Coronary artery (tissue), 2 donors: ENCODE data around the gene MCTP2.

ENCODE experiments used
- DNase-seq: peaks from one replicate; pipeline ENCODE4 v3.0.0-alpha.2; 2017; ENCODE audit warnings: low spot score
- H3K27ac ChIP-seq, 2 donors: fragments of 200-600 bp; sonication (generic); one replicate each; pipeline ENCODE4 v1.5.1; 2016 to 2019
- H3K4me3 ChIP-seq: fragments of 200-600 bp; sonication (generic); 2 replicates; pipeline ENCODE4 v1.5.1; 2016; ENCODE audit warnings: mild to moderate bottlenecking, moderate library complexity
- CTCF ChIP-seq: fragments of 200-600 bp; sonication (generic); IDR thresholded peaks from one replicate; pipeline ENCODE4 v1.5.1; 2019; ENCODE audit warnings: antibody characterized with exemption

Gene MCTP2

GRCh38 chr15:94360251-94360685 lies 128.9 kb downstream of the MCTP2 start:
- no peak overlapping the region for H3K4me3 ChIP-seq
- no peak for TF ChIP-seq CTCF
- no peak overlapping the region for H3K27ac ChIP-seq
- no peak for DNase-seq

- Histone ChIP-seq H3K4me3 (no peak overlapping the region), H3K27ac (no peak overlapping the region)
- DNase-seq, result no peak
- TF ChIP-seq CTCF, result no peak
Observed at GRCh38 chr15:94362385-94363092, 131.2 kb downstream of the MCTP2 start.

- H3K27ac ChIP-seq, result no peak overlapping the region
Observed at GRCh38 chr15:94363382-94363781, 132.0 kb downstream of the MCTP2 start.

GRCh38 chr15:94366781-94367180 lies 135.4 kb downstream of the MCTP2 start:
- DNase-seq, result no peak
- Histone ChIP-seq H3K27ac (no peak overlapping the region), H3K4me3 (no peak overlapping the region)
- no peak for TF ChIP-seq CTCF

More at GRCh38 chr15:94363382-94363781, 132.0 kb downstream of the MCTP2 start:
- TF ChIP-seq CTCF, result no peak
- no peak overlapping the region for H3K4me3 ChIP-seq
- no peak for DNase-seq

- H3K27ac ChIP-seq, result no peak overlapping the region
- no peak for TF ChIP-seq CTCF
- DNase-seq, result no peak
Observed at GRCh38 chr15:94367726-94368535, 136.6 kb downstream of the MCTP2 start.

GRCh38 chr15:94370206-94370935 lies 139.0 kb downstream of the MCTP2 start:
- Histone ChIP-seq H3K4me3 (no peak overlapping the region), H3K27ac (no peak overlapping the region)
- no peak for TF ChIP-seq CTCF
- DNase-seq, result no peak

More at GRCh38 chr15:94367726-94368535, 136.6 kb downstream of the MCTP2 start:
- H3K4me3 ChIP-seq, result no peak overlapping the region
